ENCODE data around the gene ALDH1L2. TPM values are rescaled to one million over a fixed set of nuclear protein-coding genes. Genes with fewer than 3 reads are reported as not detected.

ALDH1L2 gene
- total RNA-seq, 1 experiment from 2014 or later, result 1.9 TPM

DNA sequence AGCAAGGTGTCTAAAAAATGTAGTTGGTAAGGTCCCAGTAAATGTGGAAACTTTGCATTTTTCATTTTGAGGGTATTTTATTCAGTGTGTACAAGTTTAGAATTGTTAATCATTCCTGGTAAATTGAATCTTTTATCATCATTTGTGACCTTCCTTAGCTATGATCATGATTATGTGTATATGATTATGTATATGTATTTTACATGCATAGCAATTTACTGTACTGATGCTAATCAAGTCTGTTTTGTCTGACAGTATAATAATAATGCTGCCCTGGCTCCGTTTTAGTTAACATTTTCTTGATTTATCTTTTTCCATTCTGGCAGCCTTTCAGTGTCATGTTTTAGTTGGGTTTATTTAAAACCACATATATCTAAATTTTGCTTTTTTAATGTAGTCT, 32.7 kb upstream of the ALDH1L2 start:
- Histone ChIP-seq H3K9me3 (ENCODE audit: control insufficient read depth, low read depth, low read length) (no peaks in the 10 kb centered on the region), H4K5ac (ENCODE audit: insufficient read length, low read depth, low read length) (no peak overlapping the region), H4K91ac (ENCODE audit: insufficient read length, low read depth, low read length) (no peak overlapping the region), H3K23me2 (ENCODE audit: insufficient read length, low read depth, low read length, poor library complexity, severe bottlenecking) (no peaks in the 10 kb centered on the region), H3K4ac (ENCODE audit: low read depth, low read length) (no peak overlapping the region), H3K14ac (ENCODE audit: insufficient read depth, low read length) (no peak overlapping the region), H4K20me1 (ENCODE audit: control insufficient read depth, insufficient read depth, insufficient read length) (no peaks in the 10 kb centered on the region), H3K4me1 (ENCODE audit: insufficient read depth, low read length) (no peaks in the 10 kb centered on the region; the same call in 1 of the 2 replicates), H3K9ac (ENCODE audit: extremely low read depth, insufficient read length, low read length) (no peak overlapping the region), H3K27me3 (ENCODE audit: insufficient read depth, low read length) (no peaks in the 10 kb centered on the region), H2BK5ac (ENCODE audit: insufficient read length, low read length) (no peak overlapping the region), H3K56ac (ENCODE audit: insufficient read length, low read depth, low read length) (no peak overlapping the region), H4K8ac (replicated peaks; ENCODE audit: insufficient read length, low read depth, low read length) (no peak overlapping the region), H3K79me1 (ENCODE audit: insufficient read depth, low read depth, low read length, poor library complexity, severe bottlenecking) (no peaks in the 10 kb centered on the region), H2BK15ac (ENCODE audit: low read depth, low read length) (no peak overlapping the region), H3T11ph (ENCODE audit: low read length) (no peak overlapping the region), H2BK20ac (ENCODE audit: low read depth, low read length, poor library complexity, severe bottlenecking) (no peak overlapping the region), H3K18ac (ENCODE audit: insufficient read length, low read depth, low read length) (no peak overlapping the region), H3K79me2 (ENCODE audit: insufficient read depth, low read length) (peaks cover 2% of the 10 kb centered on the region; the same call in 1 of the 2 replicates), H2BK12ac (ENCODE audit: insufficient read length, low read depth, low read length) (no peak overlapping the region), H3K27ac (ENCODE audit: insufficient read length, low read depth, low read length) (no peak overlapping the region), H2AFZ (ENCODE audit: low read length) (no peak overlapping the region), H2BK120ac (ENCODE audit: low read depth, low read length, poor library complexity, severe bottlenecking) (no peak overlapping the region), H3K4me2 (ENCODE audit: insufficient read depth, insufficient read length, low read length) (no peak overlapping the region), H3K23ac (ENCODE audit: insufficient read length, low read depth, low read length) (no peak overlapping the region), H2AK5ac (ENCODE audit: insufficient read length, low read length) (no peak overlapping the region)
- peaks cover 8 to 19% of the 10 kb centered on the region in 2 experiments for H3K4me1 Mint-ChIP-seq
- H3K9me3 Mint-ChIP-seq, result no peaks in the 10 kb centered on the region
- H3K27ac Mint-ChIP-seq, result no peak overlapping the region
- DNase-seq, result no peak
- no CpG with 5 or more reads among the region's 1 CpG for WGBS (ENCODE audit: extremely low coverage, insufficient read length, low lambda C conversion rate)
- TF ChIP-seq, protein P1, sequence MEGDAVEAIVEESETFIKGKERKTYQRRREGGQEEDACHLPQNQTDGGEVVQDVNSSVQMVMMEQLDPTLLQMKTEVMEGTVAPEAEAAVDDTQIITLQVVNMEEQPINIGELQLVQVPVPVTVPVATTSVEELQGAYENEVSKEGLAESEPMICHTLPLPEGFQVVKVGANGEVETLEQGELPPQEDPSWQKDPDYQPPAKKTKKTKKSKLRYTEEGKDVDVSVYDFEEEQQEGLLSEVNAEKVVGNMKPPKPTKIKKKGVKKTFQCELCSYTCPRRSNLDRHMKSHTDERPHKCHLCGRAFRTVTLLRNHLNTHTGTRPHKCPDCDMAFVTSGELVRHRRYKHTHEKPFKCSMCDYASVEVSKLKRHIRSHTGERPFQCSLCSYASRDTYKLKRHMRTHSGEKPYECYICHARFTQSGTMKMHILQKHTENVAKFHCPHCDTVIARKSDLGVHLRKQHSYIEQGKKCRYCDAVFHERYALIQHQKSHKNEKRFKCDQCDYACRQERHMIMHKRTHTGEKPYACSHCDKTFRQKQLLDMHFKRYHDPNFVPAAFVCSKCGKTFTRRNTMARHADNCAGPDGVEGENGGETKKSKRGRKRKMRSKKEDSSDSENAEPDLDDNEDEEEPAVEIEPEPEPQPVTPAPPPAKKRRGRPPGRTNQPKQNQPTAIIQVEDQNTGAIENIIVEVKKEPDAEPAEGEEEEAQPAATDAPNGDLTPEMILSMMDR (conservative IDR thresholded peaks at IDR 0.05), result no peak
- H3K27me3 Mint-ChIP-seq (ENCODE audit: low read depth), result no peaks in the 10 kb centered on the region
- H3K36me3 Mint-ChIP-seq (ENCODE audit: insufficient read depth in 1 of 3, low read depth in 3 of 3), result peaks cover 29 to 81% (median 72%) of the 10 kb centered on the region in 3 experiments; a peak in 6 of 7 replicates
- H3K4me3 Mint-ChIP-seq, result no peak overlapping the region

Data from H9 (cell line).